Activated CD8-positive, alpha-beta T cell treated with anti-CD3 and anti-CD28 coated beads for 36 hours (primary cell): ENCODE measurements around the gene ITGA5. TPM values are rescaled to one million over a fixed set of nuclear protein-coding genes. Genes with fewer than 3 reads are reported as not detected.
A peak's percentile ranks its signal among the peaks of the same experiment; 100 is the strongest.

ENCODE experiments used
- ATAC-seq: fragments of 200-7000 bp; cut with Tn5 transposase; one replicate; pipeline ENCODE4 v1.10.0; 2021; ENCODE audit warnings: mild to moderate bottlenecking, moderate library complexity
- CTCF ChIA-PET: fragments of 350-600 bp; sonication (Branson Sonifier 250); formaldehyde crosslinking; loops from one replicate; lab custom pipeline; 2021; ENCODE audit warnings: antibody characterized with exemption; lab: Charles Lee
- POLR2A ChIA-PET: fragments of 350-600 bp; sonication (Branson Sonifier 250); formaldehyde crosslinking; loops from one replicate; lab custom pipeline; 2021; ENCODE audit warnings: antibody characterized with exemption; lab: Charles Lee
- DNase-seq: peaks from one replicate; pipeline ENCODE4 v3.0.0-alpha.2; 2020
- H3K27ac Mint-ChIP-seq: one replicate; pipeline ENCODE4 v1.8.0; 2021; ENCODE audit warnings: mild to moderate bottlenecking, mixed read lengths
- H3K27me3 Mint-ChIP-seq: one replicate; pipeline ENCODE4 v1.8.0; 2021; ENCODE audit warnings: mixed read lengths
- H3K36me3 Mint-ChIP-seq: one replicate; pipeline ENCODE4 v1.8.0; 2021; ENCODE audit warnings: low read depth, mixed read lengths
- H3K4me1 Mint-ChIP-seq: one replicate; pipeline ENCODE4 v1.8.0; 2021; ENCODE audit warnings: low read depth, mixed read lengths
- H3K4me3 Mint-ChIP-seq: one replicate; pipeline ENCODE4 v1.8.0; 2021; ENCODE audit warnings: mild to moderate bottlenecking, moderate library complexity, mixed read lengths
- H3K9me3 Mint-ChIP-seq: one replicate; pipeline ENCODE4 v1.8.0; 2021; ENCODE audit warnings: mixed read lengths
- intact Hi-C: fragments of 100-400 bp; cut with micrococcal nuclease; formaldehyde crosslinking; loops from one replicate; pipeline ENCODE4 v1.10.0; 2022
- total RNA-seq, 2 experiments: library from RNA; stranded (reverse); gene quantifications; one replicate each; pipeline ENCODE4 v1.2.3, GENCODE V29; 2021
- TF ChIP-seq, protein P1 (sequence below): fragments of 200-600 bp; IDR thresholded peaks from one replicate; pipeline ENCODE4 v1.8.0; 2022; ENCODE audit warnings: antibody characterized with exemption, mild to moderate bottlenecking

The ITGA5 gene
- total RNA-seq, 2 experiments from 2014 or later, result 35.2 to 36.6 TPM

DNA sequence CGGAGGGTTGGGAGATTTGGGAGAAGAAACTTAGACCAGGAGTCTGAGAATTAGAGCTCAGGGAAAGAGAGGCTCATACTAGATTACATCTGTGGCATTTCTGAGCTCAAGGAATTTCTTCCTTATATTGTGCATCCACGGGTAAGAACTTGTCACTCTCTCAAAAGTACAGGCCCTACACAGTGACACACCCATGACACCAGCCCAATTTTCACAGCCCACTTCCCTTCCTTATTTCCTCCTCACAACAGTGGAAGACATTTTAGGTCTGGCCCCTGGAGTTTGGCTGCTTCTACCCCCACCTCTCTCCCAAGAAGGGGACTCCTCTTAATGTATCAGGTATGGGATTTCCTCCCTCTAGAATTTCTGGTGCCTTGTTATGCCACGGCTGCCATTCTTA, 25.3 kb downstream of the ITGA5 start:
- Mint-ChIP-seq H3K27ac (no peak overlapping the region), H3K4me3 (no peak overlapping the region), H3K4me1 (peaks cover 24% of the 10 kb centered on the region), H3K36me3 (peaks cover 20% of the 10 kb centered on the region), H3K27me3 (no peaks in the 10 kb centered on the region), H3K9me3 (no peaks in the 10 kb centered on the region)
- TF ChIP-seq, protein P1, sequence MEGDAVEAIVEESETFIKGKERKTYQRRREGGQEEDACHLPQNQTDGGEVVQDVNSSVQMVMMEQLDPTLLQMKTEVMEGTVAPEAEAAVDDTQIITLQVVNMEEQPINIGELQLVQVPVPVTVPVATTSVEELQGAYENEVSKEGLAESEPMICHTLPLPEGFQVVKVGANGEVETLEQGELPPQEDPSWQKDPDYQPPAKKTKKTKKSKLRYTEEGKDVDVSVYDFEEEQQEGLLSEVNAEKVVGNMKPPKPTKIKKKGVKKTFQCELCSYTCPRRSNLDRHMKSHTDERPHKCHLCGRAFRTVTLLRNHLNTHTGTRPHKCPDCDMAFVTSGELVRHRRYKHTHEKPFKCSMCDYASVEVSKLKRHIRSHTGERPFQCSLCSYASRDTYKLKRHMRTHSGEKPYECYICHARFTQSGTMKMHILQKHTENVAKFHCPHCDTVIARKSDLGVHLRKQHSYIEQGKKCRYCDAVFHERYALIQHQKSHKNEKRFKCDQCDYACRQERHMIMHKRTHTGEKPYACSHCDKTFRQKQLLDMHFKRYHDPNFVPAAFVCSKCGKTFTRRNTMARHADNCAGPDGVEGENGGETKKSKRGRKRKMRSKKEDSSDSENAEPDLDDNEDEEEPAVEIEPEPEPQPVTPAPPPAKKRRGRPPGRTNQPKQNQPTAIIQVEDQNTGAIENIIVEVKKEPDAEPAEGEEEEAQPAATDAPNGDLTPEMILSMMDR, result no peak
- POLR2A ChIA-PET, result interaction anchor here (0.6 to 1.8 kb wide), 3 partner anchors 46 to 105 kb away, joined by 3 to 6 read pairs (median 4); no protein-coding TSS in a partner anchor
- DNase-seq (no peak), ATAC-seq (no peak)
- intact Hi-C loops, result no loop called here
- CTCF ChIA-PET, result interaction anchor here (0.6 to 2.9 kb wide), 17 partner anchors 10 to 142 kb away, joined by 3 to 24 read pairs (median 4); partner anchors contain the start of genes COPZ1 and ZNF385A

DNA sequence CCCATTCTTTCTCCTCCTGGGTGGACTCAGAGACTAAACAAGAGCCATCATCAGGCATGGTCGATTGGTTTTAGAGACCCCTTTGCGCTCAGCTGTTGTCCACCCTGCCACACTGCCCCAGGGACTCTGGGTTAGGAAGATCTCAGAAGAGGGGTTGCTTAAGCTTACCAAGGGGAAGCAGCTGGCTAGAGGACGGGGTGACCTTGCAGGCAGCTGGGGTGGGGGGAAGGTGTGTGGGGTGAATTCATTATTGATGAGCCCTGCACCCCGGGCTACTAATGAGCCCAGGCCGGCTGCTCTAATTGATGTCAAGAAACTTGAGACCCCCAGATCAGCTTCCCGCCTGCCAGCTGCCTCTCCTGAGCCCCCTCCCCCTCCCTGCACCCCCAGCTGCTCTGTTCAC, 25.9 kb downstream of the ITGA5 start:
- intact Hi-C loops, result no loop called here
- DNase-seq, result no peak
- POLR2A ChIA-PET, result interaction anchor here (0.6 to 1.8 kb wide), 3 partner anchors 47 to 105 kb away, joined by 3 to 6 read pairs (median 4); no protein-coding TSS in a partner anchor
- Mint-ChIP-seq H3K27me3 (no peaks in the 10 kb centered on the region), H3K4me3 (no peak overlapping the region), H3K9me3 (no peaks in the 10 kb centered on the region), H3K4me1 (peaks cover 24% of the 10 kb centered on the region), H3K27ac (no peak overlapping the region), H3K36me3 (peaks cover 16% of the 10 kb centered on the region)
- ATAC-seq, result no peak
- TF ChIP-seq, protein P1, result no peak
- CTCF ChIA-PET, result interaction anchor here (0.6 to 2.9 kb wide), 19 partner anchors 9 to 142 kb away, joined by 3 to 24 read pairs (median 3); partner anchors contain the start of genes COPZ1 and ZNF385A

DNA sequence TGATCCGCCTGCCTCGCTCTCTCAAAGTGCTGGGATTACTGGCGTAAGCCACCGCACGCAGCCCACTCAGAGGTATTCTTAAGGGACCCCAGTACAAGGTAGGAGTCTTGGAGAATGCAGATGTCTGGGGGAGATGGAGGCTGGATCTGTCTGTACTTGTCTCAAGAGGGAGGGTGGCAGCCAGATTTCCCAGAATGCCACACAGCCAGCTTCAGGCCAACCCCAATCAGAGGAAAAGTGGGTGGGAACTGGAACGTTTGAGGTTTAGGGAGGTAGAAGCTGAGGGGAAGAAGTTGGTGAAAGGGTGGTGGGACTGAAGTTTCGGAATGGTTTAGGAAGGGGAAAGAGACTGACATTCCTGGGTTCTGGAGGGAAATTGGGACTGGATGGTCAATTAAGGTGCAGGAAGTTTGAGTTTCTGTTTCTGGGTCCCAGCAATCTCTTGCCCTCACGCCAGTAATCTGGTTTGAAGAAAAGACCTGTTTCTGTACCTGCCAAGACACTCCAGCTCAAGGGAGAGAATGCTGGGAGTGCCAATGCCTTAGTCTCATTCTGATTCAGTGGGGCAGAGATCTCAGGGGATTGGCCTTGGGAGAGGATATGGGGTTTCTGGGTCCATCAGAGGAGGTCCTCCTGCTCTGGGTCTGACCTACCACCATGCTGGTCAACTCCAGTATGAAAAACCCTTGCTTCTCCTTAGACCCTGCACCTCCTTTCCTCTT, 26.4 kb downstream of the ITGA5 start:
- H3K36me3 Mint-ChIP-seq, result peaks cover 10% of the 10 kb centered on the region
- no peak overlapping the region for H3K27ac Mint-ChIP-seq
- POLR2A ChIA-PET, result interaction anchor here (0.9 to 1.8 kb wide), 4 partner anchors 46 to 106 kb away, joined by 3 to 6 read pairs (median 4); no protein-coding TSS in a partner anchor
- H3K4me1 Mint-ChIP-seq, result peaks cover 24% of the 10 kb centered on the region
- no peak overlapping the region for H3K4me3 Mint-ChIP-seq
- ATAC-seq (no peak), DNase-seq (no peak)
- CTCF ChIA-PET, result interaction anchor here (0.7 to 2.9 kb wide), 14 partner anchors 7 to 141 kb away, joined by 3 to 24 read pairs (median 4); partner anchors contain the start of genes COPZ1 and ZNF385A
- no peaks in the 10 kb centered on the region for H3K27me3 Mint-ChIP-seq
- intact Hi-C loops, result no loop called here
- no peaks in the 10 kb centered on the region for H3K9me3 Mint-ChIP-seq
- TF ChIP-seq, protein P1, result no peak

DNA sequence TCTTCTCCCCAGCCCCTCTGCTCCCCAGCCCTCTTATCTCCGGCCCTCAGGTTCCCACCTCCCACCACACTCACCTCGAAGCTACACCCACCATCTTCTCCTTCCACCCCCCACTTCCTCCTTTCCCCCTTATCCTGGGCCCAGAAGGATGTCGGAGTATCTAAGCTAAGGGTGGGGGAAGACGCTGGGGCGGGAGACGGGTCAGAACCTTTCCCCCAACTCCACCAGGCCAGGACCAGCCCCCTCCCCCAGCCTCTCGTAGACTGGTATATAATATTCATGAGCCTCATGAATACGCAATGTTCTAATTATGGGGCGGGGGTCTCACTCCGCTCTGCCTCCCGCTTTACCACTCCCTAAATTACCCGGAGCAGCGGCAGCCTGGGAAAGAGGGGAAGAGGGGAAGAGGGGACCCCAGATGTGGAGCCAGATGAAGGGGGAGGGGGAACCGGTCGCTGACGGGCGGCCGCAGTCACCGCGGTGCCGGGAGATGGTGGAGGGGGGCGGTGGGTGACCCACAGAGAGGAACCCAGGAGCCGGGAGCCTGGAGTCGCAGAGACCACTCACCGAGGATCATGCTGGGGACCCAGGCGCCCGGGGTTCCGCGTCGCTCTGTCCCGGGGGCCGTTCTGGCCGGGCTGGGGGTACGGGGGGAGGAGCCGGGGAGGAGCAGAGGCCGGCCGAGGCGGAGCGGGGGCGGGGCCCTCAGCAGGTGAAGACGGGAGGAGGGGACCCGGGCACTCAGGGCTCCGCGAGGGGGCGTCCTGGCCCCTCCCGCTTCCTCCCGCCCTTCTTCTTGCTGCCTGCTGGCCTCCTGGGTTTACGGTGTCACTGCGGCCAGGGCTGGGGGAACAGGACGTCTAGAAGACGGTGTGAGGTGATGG, 28.2 kb downstream of the ITGA5 start:
- Mint-ChIP-seq H3K36me3 (peaks cover 2% of the 10 kb centered on the region), H3K27me3 (no peaks in the 10 kb centered on the region), H3K4me3 (peak overlapping the region; percentile 58), H3K27ac (no peak overlapping the region), H3K9me3 (no peaks in the 10 kb centered on the region), H3K4me1 (peaks cover 27% of the 10 kb centered on the region)
- DNase-seq, result peak; percentile 84
- intact Hi-C loops, result no loop called here
- TF ChIP-seq, protein P1, result no peak
- peak; percentile 91 for ATAC-seq
- CTCF ChIA-PET, result interaction anchor here (0.6 to 2.9 kb wide), 10 partner anchors 9 to 446 kb away, joined by 3 to 19 read pairs (median 4); no protein-coding TSS in a partner anchor
- POLR2A ChIA-PET, result interaction anchor here (0.9 to 1.2 kb wide), 3 partner anchors 9 to 104 kb away, joined by 3 to 7 read pairs (median 4); no protein-coding TSS in a partner anchor
